Activated effector memory CD4-positive, alpha-beta T cell treated with Interleukin-2 at 50 U/mL for 16 hours (primary cell): Measurements from ENCODE around the gene GRAMD2A.

Experiments used
- DNase-seq: peaks from one replicate; pipeline ENCODE4 v3.0.0-alpha.2; 2020

GRAMD2A gene

GRCh38 chr15:72163719-72164118 lies 33.9 kb downstream of the GRAMD2A start:
- no peak for DNase-seq

- no peak for DNase-seq
These were observed 35.0 kb downstream of the GRAMD2A start for GRCh38 chr15:72162569-72162968.

DNA sequence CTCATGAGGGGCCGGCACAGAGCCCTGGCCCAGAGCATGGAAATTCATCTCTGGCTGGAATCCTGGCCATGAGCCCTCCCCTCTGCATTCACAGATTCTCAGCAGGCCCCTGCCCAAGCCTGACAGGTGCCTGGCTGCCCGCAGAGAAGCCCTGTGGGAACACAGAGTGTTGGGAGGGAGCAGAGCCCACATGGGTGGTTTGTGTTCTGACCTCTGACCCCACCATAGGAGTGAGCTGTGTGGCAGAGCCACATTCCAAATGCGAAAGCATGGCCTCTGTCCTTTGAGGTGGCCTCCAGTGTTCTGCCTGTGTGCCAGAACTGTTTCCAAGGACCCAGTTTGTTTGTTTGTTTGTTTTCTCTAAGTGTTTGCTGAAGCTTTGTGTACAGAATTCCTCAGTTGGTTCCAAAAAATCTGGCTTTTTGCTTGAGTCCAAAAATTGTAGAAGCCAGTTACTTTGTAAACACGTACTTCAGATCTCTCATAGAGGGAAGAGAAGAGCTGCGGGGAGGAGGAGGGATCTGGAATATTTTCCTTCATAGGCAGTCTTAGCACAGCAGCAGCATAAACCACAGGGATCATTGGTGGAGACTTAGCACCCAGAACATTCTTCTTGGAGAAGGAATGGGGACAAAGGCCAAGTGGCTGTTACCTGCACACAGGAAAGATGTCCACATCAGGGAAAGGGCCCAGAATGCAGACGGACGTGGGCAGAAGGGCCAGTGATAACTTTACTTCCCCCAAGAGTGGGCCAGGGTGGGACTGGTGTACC lies 36.0 kb downstream of the GRAMD2A start:
- no peak for DNase-seq

DNA sequence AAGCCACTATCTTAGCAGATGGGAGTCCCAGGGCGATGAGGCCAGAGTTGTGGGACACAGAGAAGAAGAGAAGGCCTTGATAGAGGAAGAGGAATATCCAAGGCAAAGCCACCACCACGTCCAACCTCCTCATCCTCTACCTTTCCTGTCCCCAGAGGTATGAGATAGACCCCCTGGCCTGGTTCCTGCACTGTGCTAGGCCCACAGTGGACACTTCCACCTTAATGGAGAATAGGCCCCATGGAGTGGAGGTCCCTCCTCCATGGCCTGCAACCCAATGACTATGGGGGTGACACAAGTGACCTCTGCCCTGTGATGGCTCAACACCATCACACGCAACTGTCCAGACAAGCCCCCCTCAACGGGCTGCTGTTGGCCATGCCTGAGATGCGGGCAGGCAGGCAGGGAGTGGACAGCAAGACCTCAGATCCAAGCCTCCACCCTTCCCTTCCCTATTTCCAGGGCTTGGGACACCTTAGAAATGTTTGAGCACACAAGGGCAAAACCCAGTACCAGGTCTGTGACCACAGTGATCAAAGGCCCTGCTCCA lies 36.8 kb downstream of the GRAMD2A start:
- DNase-seq, result no peak

GRCh38 chr15:72156928-72157327 lies 40.7 kb downstream of the GRAMD2A start:
- DNase-seq, result no peak

GRCh38 chr15:72155635-72156616 lies 41.7 kb downstream of the GRAMD2A start:
- peak; percentile 65 for DNase-seq

DNA sequence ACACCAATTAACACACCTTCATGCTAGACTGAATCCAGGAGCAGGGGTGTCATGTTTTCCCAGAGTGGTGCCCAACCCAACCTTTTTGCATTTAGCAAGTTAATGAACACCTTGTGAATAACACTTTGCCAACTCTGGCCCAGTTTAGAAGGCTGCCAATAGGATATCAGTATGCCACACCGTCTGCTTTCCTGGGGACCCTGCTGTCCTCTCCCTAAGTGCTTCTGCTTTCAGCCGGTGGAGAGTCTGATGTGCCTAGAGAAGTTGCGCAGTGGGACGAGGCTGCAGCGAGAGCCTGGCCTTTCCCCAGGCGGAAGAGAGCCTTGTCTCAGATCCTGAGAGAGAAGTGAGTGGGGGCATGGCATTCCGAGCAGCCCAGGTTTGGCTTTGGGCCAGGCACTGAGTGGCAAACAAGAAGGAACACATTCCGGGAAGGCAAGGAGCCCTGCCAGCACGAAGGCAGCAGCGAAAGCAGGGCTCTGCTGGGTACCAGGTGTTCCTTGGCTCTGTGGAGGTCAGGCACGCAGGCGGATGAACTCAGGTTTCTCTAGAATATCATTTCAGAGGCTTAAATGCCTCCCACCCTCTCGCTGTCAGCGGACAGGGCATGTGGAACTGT lies 42.5 kb downstream of the GRAMD2A start:
- DNase-seq, result no peak

- no peak for DNase-seq
These were observed 43.3 kb downstream of the GRAMD2A start for GRCh38 chr15:72154316-72154715.

DNA sequence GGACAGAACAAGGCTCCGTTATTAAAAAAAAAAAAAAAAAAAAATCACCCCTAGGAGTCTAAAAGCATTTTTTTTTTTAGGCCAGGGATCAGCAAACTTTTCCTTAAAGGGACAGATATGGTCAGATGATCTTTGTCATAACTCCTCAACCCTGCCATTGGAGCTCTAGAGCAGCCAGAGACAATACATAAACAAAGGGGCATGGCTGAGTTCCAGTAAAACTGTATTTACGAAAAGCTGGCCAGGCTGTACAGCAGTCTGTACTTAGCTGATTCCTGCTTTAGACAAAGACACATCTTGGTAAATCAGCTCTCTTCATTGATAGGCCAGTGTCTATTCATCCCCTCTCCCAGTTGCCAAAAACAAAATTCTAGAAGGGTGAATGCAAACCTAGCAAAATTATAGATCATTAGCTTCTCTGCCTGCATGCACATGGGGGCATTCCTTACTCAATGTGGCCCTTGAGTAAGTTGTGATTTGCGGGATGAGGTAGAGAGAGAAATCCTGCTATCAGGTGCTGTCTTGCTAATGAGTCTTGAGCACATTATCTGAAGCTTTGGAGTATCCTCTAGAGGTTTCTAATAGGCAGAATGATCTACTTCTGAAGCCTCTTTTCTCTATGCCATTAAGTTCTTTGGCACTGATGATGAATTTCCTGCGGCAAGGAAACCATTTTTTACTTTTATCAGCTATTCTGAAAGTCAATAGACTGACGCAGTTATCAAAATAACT lies 44.2 kb downstream of the GRAMD2A start:
- no peak for DNase-seq

- DNase-seq, result no peak
These were observed 50.2 kb downstream of the GRAMD2A start for GRCh38 chr15:72147418-72147817.

GRCh38 chr15:72146934-72147333 lies 50.7 kb downstream of the GRAMD2A start:
- no peak for DNase-seq

DNA sequence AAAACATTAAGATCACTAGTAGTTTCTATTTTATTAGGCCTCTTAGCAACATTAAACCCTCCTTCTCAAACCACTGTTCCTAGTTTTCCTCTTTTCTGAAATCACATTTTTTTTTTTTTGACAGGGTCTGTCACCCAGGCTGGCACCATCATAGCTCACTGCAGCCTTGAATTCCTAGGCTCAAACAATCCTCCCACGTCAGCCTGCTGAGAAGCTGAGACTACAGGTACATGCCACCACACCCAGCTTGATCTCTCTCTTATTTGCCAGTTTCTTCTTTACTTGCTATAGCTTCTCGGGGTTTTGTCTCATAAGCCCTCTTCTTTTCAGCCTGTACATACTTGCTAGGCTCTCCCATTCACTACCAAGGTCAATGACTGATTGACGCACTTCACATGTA lies 51.4 kb downstream of the GRAMD2A start:
- DNase-seq, result no peak

DNA sequence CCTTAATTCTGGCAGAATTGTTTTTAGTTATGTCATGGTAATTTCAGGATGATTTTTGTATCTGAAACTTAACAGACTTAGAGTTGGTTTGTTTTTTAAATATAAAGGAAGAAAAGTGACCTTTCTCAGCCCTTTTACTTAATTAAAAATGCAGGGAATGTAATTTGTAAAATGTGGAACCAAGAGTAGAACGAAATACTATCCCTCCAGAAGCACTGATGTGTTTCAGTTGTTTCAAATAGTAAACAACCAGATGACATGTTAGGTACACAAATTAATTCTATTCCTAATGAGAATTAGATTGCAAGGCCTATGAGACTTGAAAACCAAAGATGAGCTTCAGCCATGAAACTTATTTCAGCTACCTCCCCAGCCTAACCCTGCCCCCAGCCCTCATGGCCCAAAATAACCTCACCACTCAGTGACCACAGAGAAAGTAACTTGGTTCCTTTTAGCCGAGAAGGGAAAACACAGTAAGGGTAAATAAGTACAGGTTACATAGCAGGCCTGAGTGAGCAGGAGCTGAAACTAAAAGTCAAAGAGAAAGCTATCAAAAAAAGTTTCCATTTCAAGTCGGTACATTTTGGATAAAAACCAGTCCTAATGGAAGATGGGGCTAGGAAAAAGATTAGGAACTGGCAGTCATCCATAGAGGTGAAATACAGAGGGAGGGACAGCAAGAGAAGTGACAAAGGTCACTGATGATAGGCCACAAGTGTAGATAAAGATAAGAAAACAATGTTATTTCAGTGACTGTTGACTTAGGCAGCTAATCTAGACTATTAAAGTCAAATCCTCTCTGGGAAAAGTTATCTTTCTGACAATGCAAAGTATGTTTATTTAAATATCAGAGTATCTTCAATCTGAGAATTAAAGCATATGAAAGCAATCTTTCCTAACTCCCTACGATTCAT lies 56.2 kb downstream of the GRAMD2A start:
- no peak for DNase-seq

- no peak for DNase-seq
These were observed 57.5 kb downstream of the GRAMD2A start for GRCh38 chr15:72140088-72140487.

DNA sequence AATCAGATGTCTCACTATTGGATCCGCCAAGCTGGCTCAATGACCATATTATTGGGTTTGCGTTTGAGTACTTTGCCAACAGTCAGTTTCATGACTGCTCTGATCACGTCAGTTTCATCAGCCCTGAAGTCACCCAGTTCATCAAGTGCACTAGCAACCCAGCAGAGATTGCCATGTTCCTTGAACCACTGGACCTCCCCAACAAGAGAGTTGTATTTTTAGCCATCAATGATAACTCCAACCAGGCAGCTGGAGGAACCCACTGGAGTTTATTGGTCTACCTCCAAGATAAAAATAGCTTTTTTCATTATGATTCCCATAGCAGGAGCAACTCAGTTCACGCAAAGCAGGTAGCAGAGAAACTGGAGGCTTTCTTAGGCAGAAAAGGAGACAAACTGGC lies 57.9 kb downstream of the GRAMD2A start:
- no peak for DNase-seq

DNA sequence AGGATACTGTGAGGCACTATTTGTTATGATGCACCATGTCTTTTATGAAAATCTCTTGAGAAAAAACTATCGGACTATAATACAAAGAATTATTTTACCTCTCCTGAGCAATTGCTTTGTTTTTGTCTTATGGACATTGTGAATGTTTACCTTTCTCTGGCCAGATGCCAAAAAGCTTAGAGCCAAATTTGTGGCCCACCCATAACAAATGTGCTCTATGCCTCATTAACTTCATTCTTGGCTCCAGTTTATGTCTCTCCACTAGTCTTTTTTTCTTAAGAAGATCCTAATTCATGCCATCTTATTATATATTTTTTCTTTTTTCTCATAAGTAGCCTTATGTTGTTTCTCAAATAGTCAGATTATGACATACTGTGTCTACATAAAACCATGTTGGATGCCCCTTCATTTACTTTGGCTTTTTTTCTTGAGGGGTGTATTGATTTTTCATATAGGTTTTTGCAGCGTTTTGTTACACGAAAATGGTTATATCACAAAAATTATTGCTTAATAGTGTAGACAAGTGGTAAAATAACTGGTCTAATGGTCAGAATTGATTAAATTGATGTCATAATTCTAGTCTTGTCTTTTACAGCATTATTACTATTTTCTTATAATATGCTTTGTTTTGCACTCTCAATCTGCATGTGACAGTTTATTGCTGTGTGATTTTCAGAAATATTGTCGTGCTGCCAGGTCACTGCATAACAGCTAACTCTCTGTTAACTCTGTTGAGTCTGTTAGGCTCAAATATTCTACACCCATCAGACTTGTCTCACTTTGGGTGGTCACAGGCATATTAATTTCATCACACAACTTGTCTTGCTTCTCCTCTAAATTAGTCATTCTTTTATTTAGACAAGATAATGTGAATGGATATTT lies 61.2 kb downstream of the GRAMD2A start:
- no peak for DNase-seq

DNA sequence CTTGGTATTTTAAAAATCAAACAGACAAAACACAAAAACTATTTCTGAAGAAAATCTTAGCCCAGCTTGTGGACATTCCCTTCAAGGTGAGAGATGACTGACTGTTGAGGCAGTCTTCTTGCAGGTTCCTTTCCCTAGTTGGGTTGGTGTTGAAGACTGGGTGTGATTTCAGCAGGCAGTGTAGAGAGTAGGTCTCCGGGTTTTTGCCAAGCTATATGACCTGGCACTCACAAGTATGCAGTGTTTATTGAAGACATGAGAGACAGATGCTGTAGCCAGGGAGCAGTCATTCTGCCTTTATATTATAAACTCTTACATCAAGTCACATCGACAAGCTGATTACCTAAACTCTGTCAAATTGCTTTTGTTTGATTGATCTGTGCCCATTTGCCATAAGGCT lies 61.9 kb downstream of the GRAMD2A start:
- no peak for DNase-seq

GRCh38 chr15:72133211-72133610 lies 64.4 kb downstream of the GRAMD2A start:
- no peak for DNase-seq

DNA sequence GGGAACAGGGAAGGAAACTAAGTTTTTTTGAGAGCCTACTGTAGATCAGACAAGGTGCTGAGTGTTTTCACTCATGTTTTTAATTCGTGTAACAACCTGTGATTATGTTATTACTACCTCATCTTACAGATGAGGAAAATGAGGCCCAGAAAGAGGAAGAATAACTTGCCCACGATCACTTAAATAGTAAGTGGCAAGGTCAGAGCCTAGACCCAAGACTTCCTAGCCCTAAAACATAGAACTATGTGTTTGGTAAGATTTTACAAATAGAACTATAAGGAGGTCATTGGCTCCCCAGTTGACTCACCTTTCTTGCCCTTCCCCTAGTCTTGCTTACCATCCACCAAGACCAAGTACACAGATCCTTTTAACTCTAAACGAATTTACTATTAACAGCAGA lies 65.7 kb downstream of the GRAMD2A start:
- no peak for DNase-seq

DNA sequence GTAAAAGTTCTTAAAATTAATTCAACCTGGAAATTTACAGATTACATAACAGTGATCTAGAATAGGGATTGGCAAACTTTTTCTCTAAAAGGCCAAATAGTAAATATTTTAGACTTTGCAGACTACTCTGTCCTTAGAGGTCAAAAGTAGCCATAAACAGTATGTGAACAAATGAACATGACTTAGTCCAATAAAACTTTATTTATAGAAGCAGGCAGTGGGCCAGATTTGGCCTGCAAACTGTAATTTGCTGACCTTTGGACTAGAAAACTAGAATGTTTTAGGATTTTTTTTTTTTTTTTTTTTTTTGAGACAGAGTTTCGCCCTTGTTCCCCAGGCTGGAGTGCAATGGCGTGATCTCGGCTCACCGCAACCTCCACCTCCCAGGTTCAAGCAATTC lies 67.3 kb downstream of the GRAMD2A start:
- no peak for DNase-seq
